HepG2 (cell line): ENCODE results near the gene UGT2B11.
"Not testable (repeated sequence)": the region's sequence is repeated elsewhere in the genome, so short reads cannot be mapped to it uniquely, and the experiment has no call there.

Experiments
- BHLHE40 ChIP-seq: IDR thresholded peaks from 2 replicates; pipeline ENCODE4 v1.6.1; 2011; ENCODE audit warnings: low read length, improper control_type of control experiment
- HDAC6 ChIP-seq: fragments of 200-600 bp; sonication (generic); IDR thresholded peaks from 2 replicates; pipeline ENCODE4 v1.7.0; 2017; ENCODE audit warnings: mild to moderate bottlenecking, antibody characterized with exemption, low read length, low read depth
- POLR2AphosphoS5 ChIP-seq: IDR thresholded peaks from 2 replicates; pipeline ENCODE4 v1.6.1; 2012; ENCODE audit warnings: low read depth, low read length
- PRPF4 ChIP-seq: fragments of 200-400 bp; formaldehyde crosslinking; IDR thresholded peaks from 2 replicates; pipeline ENCODE4 v1.6.1; 2016; ENCODE audit warnings: low read length, low read depth; ENCODE audit not compliant: poor library complexity, severe bottlenecking
- RFX1 ChIP-seq: fragments of 450-650 bp; IDR thresholded peaks from 2 replicates; pipeline ENCODE4 v1.6.1; 2017
- SMC3 ChIP-seq: IDR thresholded peaks from 2 replicates; pipeline ENCODE4 v1.6.1; 2011; ENCODE audit warnings: low read length, improper control_type of control experiment
- SUZ12 ChIP-seq: fragments of 150-350 bp; IDR thresholded peaks from 2 replicates; pipeline ENCODE4 v1.6.1; 2014; ENCODE audit warnings: low read depth, low read length
- TCF7L2 ChIP-seq: IDR thresholded peaks from 2 replicates; pipeline ENCODE4 v1.6.1; 2011; ENCODE audit warnings: mild to moderate bottlenecking, low read depth, low read length, moderate library complexity
- TF ChIP-seq, protein P1 (sequence below): sonication (generic); formaldehyde crosslinking; IDR thresholded peaks from 2 replicates; pipeline ENCODE4 v1.5.0; 2020; ENCODE audit warnings: mild to moderate bottlenecking, missing genetic modification reagents, moderate library complexity
- TF ChIP-seq, protein P2 (sequence below): sonication (generic); formaldehyde crosslinking; IDR thresholded peaks from 2 replicates; pipeline ENCODE4 v1.9.0; 2021; ENCODE audit warnings: missing genetic modification reagents, borderline replicate concordance
- TF ChIP-seq, protein P3 (sequence below): IDR thresholded peaks from 2 replicates; pipeline ENCODE4 v1.6.1; 2016

DNA sequence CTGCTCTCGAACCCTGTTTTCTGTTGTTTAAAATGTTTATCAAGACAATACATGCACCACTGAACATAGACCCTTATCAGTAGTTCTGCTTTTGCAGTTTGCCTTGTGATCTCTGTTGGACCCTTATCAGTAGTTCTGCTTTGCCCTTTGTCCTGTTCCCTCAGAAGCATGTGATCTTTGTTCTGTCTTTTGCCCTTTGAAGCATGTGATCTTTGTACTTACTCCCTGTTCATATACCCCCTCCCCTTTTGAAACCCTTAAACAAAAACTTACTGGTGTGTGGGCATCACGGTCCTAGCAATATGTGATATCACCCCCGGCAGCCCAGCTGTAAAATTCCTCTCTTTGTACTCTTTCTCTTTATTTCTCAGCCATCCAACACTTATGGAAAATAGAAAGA is 22.6 kb downstream of the UGT2B11 start:
- not testable (repeated sequence) for TF ChIP-seq RFX1, BHLHE40, SMC3, HDAC6, POLR2AphosphoS5, SUZ12, TCF7L2, PRPF4
- TF ChIP-seq, protein P1, sequence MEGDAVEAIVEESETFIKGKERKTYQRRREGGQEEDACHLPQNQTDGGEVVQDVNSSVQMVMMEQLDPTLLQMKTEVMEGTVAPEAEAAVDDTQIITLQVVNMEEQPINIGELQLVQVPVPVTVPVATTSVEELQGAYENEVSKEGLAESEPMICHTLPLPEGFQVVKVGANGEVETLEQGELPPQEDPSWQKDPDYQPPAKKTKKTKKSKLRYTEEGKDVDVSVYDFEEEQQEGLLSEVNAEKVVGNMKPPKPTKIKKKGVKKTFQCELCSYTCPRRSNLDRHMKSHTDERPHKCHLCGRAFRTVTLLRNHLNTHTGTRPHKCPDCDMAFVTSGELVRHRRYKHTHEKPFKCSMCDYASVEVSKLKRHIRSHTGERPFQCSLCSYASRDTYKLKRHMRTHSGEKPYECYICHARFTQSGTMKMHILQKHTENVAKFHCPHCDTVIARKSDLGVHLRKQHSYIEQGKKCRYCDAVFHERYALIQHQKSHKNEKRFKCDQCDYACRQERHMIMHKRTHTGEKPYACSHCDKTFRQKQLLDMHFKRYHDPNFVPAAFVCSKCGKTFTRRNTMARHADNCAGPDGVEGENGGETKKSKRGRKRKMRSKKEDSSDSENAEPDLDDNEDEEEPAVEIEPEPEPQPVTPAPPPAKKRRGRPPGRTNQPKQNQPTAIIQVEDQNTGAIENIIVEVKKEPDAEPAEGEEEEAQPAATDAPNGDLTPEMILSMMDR (CRISPR knock-in tag) = not testable (repeated sequence)
- TF ChIP-seq, protein P2, sequence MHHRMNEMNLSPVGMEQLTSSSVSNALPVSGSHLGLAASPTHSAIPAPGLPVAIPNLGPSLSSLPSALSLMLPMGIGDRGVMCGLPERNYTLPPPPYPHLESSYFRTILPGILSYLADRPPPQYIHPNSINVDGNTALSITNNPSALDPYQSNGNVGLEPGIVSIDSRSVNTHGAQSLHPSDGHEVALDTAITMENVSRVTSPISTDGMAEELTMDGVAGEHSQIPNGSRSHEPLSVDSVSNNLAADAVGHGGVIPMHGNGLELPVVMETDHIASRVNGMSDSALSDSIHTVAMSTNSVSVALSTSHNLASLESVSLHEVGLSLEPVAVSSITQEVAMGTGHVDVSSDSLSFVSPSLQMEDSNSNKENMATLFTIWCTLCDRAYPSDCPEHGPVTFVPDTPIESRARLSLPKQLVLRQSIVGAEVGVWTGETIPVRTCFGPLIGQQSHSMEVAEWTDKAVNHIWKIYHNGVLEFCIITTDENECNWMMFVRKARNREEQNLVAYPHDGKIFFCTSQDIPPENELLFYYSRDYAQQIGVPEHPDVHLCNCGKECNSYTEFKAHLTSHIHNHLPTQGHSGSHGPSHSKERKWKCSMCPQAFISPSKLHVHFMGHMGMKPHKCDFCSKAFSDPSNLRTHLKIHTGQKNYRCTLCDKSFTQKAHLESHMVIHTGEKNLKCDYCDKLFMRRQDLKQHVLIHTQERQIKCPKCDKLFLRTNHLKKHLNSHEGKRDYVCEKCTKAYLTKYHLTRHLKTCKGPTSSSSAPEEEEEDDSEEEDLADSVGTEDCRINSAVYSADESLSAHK = not testable (repeated sequence)
- TF ChIP-seq, protein P3, sequence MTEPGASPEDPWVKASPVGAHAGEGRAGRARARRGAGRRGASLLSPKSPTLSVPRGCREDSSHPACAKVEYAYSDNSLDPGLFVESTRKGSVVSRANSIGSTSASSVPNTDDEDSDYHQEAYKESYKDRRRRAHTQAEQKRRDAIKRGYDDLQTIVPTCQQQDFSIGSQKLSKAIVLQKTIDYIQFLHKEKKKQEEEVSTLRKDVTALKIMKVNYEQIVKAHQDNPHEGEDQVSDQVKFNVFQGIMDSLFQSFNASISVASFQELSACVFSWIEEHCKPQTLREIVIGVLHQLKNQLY (CRISPR knock-in tag) = not testable (repeated sequence)
